Effector CD8-positive, alpha-beta T cell (primary cell): ENCODE data around the gene SMIM1.
"Not testable (repeated sequence)": the region's sequence is repeated elsewhere in the genome, so short reads cannot be mapped to it uniquely, and the experiment has no call there.

Experiments used
- DNase-seq: peaks from one replicate; lab custom pipeline; 2025; lab: John Stamatoyannopoulos, UW

Gene SMIM1

DNA sequence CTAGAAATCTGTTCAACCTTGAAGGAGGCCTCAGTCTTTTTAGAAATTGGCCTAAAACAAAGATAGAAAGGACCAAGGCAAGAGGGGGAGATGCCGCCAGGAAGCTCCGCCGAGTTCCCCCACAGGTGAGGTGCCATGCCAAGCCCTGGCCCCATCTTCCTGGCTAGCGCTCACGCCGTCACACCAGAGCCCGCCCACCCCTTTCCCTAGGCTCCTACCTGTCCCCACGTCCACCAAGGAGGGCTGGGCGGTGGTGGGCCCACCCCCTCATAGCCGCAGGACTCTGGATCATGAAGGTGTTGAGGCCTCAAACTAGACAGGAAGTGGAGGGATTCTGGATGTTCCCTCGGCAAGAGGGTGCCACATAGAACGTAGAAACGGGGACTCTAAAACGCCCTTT lies 35.8 kb upstream of the SMIM1 start:
- no peak for DNase-seq

DNA sequence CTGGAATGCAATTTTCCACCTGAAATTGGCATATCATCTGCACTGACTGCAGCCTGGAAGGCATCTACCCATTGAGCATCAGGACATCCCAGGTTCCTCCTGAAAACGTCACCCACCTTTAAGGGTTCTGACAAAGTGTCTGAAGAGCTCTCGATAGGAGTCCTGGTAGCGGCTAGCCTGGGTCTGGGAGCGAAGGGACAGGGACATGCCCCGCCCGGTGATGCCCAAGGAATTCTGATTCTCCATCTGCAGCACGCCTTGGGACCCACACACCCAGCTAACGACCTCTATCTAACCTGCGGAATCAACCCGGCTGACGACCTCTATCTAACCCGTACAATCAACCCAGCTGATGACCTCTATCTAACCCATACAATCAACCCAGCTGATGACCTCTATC lies 33.6 kb upstream of the SMIM1 start:
- no peak for DNase-seq

DNA sequence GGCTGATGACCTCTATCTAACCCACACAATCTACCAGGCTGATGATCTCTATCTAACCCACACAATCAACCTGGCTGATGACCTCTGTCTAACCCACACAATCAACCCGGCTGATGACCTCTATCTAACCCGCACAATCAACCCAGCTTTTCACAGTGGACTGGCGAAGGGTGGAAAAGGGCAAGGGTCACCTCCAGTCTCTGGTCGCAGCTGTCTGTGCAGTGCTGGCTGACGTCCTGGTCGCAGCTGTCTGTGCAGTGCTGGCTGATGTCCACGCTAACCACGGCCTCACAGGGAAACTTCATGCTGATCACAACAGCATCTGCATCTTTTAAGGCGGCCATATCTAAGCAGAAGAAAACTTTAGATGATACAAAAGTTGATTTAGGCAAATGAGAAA lies 32.5 kb upstream of the SMIM1 start:
- DNase-seq = no peak

DNA sequence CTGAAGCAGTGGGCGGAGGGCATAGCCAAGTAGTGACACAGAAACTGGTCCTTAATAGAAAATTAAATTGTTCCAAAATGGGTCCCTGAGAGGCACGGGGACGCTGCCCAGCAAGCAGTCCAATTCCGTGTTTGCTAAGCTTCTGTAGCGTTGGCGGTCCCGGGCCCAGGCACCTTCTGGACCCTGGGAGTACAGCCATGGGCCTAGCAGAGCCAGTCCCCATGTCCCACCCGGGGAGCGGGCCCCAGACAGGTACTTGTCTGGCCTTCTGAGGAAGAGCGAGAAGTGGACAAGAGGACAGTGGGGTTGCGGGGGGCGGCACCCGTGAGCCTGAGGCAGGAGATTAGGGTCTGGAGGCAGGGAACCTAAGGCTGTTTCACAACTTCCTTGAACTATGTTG lies 31.8 kb upstream of the SMIM1 start:
- DNase-seq = no peak

DNA sequence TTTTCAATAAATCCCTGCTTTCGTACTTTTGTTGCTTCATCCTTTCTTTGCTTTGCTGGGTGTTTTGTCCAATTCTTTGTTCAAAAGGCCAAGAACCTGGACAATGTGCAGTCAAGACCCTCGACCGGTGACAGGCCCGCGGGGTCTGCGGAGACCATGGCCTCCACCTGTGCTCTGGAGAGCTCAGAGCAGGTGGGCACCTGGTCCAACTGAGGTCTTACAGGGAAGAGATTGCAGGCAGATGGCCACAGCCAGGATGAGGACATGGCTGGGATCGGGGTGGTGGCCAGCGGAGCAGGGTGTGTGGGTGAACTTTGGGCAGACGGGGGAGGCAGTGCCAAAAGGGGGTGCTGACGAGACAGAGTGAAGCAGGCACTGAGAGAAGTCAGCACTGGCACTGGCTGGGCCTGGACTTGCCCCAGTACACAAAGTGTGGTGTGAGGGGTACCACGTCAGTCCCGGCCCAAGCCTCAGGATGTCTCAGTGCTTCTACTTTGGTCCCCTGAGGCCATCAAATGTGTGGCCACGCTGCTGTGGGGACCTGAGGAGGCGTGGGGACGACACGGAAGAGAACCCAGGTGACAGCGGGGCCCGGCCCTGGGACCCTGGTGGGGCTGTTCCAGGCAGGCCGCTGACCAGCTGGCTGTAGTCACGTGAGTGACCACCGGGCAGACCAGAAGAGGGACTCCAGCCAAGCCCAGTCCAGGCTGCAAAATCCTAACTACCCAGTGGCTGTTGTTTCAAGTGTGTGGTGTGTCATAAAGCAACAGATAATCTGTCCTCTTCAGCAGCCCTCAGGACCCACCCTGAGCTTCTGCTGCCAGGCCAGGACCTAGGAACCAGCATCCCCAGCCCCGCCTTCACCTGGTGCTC lies 30.7 kb upstream of the SMIM1 start:
- no peak for DNase-seq

DNA sequence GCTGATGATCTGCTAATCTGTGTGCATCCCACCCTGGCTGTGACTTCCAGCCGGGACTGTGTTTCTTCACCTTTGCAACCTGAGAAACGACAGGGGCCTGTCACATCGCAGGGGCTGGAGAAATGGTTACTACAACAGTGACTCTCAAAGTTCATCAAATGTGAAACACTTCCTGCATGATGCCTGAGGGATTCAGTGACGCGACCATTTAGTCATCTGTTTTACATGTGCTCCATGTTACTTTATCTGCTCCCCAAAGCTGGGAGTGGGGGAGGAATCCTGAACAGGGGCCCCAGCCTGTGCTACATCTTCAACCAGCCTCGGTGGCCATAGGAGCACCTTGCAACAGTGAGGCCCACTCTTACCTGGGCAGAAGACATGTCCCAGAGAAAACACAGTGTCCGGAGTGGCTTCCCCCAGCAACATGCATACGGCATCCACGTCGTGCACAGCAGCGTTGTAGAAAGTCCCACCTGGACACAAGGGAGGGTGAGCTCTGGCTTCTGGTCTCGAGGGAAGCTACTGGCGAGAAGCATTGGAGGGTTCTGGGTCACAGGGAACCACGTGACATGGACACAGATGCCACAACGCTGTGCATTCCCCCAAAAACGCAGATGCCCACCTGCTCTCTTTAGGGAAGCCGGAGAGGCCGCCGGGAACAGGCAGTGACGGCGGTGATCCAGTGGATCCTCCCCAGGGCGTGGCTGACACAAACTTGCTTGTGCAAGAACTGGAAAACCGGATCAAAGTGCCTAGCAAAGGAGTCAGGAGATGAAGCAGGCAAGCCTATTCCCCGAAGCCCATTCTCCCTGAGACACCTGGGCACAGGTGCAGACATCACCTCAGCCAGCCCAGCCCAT lies 29.9 kb upstream of the SMIM1 start:
- no peak for DNase-seq

DNA sequence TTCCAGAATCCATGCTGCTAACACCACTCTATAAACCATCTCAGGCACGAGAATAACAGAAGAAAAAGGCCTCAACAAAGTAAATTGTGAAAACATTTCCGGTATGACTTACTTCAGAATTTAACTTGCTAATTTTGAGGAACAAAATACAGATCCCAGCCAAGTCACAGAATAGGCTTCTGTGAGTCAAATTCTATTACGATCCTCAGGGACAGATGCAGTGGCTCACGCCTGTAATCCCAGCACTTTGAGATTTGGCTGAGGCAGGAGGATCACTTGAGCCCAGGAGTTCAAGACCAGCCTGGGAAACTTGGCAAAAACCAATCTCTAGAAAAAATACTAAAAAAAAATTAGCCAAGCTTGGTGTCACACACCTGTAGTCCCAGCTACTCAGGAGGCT lies 29.1 kb upstream of the SMIM1 start:
- no peak for DNase-seq

DNA sequence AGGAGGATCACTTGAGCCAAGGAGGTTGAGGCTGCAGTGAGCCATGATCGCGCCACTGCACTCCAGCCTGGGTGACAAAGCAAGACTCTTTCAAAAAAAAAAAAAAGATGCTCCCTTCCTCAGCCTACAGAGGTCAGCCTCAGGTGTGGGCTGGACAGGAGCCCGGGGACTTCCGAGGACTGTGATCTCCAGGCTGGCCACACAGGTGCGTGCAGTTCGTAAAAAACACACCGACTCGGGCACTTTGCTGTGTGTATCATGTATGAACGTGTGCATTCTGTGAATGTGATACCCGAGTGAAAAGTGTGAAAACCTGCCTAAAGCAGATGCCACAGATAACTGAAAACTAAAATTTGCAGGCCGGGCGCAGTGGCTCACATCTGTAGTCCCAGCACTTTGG lies 28.7 kb upstream of the SMIM1 start:
- DNase-seq = no peak

DNA sequence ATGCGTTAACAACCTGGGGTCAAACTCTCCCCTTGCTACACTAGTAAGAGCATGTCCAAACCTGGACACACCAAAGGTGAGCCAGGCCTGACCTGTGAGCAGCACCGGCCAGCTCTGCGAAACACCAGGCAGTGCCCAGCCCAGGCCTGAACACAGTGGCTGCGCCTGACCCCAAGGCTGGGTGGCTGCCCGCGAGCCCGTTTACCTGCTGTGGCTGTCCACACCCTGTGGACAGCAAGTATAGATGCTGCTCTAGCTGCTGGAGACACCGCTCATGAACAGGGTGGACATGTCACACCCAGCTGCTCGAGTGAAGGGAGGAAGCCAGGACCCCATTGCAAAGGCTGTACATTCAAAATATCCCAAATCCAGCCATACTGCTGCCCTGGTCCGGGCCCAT lies 27.9 kb upstream of the SMIM1 start:
- DNase-seq = no peak

DNA sequence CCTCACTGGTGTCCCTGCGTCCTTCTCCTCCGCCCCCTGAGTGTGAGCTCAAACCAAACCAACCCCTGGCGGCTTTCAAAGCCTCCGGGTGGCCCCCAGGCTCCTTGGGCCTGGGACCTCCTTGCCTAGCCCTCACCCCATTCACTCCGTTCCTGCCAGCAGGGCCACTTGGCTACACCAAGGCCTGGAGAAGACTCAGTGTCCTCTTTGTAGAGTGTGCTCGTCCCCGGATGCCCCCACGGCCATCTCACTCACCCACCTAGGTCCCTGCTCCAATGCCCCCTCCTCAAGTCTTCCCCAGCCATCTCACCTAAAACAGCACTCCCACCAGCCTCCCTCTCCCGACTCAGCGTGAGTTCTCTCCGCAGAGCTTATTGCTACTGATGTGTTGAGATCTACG lies 27.5 kb upstream of the SMIM1 start:
- DNase-seq = no peak

DNA sequence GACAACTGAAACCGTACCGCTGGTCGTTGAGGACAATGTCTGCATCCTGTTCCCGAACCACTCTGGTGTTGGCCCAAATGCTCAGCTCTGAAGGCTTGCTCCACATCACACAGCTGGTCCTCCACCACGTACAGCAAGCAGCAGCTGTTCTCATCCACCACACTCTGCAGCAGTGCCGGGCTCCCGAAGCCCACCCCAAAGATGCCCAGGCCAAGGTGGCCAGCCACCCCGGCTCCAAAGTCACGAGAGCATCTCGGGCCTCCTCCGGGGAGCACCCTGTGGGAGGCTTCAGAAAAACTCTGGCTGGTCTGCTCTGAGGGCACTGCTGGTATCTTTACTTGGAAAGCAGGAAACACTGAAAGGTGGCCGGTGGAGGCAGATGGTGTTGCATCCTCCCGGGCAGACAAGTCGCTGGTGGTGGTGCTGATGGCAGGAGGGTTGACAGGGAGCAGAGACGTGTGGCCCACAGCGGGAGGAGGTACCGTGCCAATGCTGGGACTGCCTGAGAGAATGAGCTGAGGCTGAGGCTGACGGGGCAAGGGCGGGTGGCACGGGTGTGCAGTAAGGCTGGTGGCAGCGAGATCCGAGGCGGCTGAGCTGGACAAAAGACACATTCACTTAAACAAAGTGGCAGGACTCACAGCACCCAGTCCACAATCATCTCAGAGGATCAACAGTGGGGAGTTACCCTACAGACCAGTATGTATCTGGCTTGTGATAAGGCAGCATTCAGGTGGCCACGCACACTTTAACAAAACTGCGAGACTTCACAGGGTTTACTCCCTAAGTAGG lies 26.8 kb upstream of the SMIM1 start:
- DNase-seq = no peak

DNA sequence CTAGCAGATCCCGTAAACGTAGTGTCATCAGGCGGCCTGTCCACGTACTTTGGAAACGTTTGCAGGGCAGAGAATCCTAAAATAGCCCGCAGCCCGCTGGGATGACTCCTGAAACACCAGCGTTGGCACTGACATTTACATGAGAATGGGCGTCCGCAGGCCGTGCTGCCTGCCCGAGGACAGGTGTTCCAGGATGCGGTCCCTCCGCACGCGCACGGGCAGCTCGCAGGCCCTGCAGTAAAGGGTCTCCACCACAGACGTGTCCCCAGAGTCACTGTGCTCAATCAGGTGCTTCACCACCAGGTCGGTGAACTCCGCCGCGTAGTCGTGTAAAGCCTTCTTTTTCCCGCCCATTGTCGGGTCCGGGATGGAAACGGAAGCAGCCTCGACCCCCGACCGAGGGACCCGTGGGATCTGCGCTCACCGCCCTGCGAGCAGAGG lies 26.1 kb upstream of the SMIM1 start:
- DNase-seq = no peak

DNA sequence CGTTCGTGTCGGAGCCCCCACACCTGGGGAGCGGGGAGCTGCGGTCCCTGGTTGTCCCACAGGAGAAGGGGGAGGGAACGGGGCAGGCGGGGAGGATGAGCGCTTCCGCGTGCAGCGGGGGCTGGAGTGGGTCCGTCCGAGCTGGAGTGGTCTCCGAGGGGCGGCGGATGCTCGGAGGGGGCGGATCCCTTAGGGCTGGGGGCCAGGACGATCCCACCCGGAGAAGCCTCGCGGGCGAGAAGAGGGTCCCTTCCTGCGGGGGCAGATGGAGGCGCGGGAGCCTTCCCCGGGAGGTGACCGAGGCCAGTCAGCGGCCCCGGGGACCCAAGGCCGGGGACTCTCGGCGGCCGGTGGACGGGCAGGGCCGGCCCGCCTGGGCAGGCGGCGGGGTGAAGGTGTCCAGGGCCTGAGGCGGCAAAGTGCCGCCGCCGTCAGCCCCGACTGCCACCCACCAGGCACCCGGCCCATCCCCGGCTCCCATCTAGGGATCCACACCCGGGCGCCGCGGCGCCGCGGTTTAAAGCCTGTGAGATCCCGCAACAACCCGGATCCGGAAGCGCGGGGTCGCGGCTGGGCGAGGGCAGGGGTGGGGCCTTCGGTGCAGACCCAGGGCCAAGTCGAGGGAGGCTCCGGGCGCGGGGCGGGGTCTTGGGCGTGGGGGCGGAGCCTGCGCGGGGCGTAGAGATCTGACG lies 25.6 kb upstream of the SMIM1 start:
- DNase-seq = peak; percentile 81

DNA sequence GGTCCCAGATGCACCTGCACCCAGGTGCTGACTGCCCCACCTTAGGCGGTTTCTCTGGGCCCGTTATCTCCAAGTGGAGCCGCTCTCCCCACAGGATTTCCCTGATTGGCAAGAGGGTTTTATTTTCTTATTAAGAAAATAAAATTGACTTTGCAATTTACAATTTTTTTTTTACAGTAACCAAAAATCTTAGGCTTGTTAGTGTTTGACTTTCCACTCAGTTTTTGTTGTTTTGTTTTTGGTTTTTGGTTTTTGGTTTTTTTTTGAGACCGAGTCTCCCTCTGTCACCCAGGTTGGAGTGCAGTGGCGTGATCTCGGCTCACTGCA lies 25.1 kb upstream of the SMIM1 start:
- DNase-seq = no peak

DNA sequence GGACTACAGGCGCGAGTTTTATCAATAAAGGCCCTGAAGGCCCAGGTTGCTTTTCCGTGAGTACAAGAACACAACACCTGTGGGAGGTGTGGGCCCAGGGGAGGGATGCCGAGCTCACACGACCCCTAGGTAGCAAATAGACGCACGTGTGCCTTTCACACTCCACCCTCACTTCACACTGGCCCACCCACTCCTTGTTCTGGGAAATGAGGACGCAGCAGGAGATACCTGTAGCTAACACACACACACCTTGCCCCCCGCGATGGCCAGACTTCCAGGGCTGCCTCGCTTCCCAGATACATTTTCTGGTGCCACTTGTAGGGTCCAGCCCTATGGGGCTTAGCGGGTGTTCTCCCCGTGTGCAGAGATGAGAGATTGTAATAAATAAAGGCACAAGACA lies 24.6 kb upstream of the SMIM1 start:
- DNase-seq = no peak

DNA sequence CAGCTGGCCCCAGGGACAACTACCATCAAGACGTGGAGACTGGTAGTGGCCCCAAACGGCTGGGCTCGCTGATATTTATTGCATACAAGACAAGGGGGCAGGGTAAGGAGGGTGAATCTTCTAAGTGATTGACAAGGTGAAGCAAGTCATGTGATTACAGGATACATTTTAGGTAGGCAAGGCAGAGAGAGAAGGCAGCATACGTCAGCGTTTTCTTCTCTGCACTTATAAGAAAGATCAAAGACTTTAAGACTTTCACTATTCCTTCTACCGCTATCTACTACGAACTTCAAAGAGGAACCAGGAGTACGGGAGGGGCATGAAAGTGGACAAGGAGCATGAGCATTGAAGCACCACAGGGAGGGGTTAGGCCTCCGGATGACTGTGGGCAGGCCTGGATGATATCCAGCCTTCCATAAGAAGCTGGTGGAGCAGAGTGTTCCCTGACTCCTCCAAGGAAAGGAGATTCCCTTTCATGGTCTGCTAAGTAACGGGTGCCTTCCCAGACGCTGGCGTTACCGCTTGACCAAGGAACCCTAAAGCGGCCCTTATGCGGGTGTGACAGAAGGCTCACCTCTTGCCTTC lies 24.1 kb upstream of the SMIM1 start:
- not testable (repeated sequence) for DNase-seq

DNA sequence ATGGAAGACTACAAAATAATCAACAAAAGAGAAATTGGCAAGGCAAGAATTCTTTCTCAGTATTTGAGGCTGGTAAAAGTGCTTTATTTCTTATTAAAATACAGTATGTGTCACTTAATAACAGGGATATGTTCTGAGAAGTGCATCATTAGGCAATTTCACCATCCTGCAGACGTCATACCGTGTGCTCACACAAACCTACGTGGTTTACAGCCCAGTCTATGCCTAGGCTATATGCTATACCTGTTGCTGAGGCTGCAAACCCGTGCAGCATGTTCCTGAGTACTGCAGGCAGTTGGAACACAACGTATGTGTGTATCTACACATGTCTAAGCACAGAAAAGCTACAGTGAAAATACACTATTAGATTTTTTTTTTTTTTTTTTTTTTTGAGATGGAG lies 23.0 kb upstream of the SMIM1 start:
- no peak for DNase-seq

DNA sequence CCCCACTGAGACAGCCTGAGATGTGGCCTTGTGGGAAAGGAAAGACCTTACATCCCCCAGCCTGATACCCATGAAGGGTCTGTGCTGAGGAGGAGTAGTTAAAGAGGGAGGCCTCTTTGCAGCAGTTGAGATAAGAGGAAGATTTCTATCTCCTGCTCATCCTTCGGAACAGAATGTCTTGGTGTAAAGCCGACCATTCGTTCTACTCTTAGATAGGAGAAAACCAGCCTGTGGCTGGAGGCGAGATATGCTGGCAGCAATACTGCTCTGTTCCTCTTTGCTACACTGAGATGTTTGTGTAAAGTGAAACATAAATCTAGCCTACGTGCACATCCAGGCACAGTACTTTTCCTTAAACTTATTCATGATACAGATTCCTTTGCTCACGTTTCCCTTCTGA lies 21.8 kb upstream of the SMIM1 start:
- no peak for DNase-seq

DNA sequence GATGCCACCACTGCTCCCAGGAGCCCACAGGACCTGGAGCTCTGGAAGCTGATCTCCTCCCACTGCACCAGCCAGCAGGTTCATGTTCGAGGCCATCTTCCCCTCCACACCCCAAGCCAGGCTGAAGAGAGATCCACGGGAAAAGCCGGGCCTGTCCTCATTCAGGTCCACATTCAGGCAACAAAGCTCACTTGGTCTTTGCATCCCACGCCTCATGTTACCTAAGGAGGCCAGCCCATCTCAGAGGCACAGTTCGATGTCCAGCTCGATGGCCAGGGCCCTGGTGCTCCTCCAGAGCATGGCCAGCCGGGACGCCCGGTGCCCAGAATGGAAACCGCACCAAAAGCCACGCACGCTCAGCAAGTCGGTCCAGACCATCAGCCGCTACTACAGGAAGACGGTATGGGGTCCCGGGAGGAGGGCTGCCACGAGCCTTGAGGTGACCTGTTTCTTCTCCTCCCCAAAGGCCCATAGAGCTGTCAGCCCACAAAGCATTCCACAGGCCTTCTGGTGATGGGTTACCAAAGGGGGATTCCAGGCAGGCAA lies 20.1 kb upstream of the SMIM1 start, which contains the start of gene CCDC27:
Gene CCDC27, plus strand, starts transcription at position 51 of the 546 bp plus-strand sequence. Its CDS starts 32 bp downstream, at position 83.
- no peak for DNase-seq

DNA sequence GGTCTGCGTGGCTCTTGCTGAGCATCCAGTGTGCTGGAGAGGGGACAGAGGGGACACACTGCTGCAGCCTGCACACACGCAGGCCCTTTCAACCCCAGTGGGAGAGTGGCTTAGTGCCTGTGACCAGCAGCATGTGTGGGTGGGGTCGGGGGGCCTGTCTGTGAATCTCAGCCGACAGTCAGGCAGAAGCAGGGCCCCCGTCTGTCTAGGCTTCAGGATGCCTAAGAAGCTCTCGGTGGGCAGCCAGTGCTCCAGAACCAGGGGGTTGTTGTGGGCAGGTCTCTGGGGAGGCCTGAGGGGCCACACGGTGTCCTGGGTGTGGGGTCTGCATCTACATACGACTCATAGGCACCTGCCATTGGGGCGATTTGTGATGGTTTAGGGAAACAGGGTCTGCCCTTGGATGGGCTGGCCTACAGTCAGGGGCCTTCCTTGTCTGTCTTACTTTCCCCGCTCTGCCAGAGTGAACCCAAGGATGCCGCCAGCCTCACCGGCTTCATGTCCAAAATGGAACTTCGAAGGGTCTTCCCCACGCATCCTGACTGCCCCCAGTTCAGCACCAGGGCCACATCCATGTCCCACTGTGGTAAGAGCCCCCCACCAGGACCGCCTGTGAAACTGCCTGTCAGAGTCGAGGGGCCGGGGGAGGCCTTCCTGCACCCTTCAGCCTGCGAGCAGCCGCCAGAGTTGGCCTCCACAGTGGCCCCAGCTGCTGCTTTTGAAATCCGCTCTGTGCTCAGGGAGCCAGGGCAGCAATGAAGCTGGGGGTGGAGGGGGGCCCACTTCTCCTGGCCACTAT lies 18.7 kb upstream of the SMIM1 start:
- DNase-seq = no peak
